ENCODE results near the gene DCLRE1B.

GRCh38 chr1:113922957-113923356 is 17.8 kb downstream of the DCLRE1B start:
- TF ChIP-seq CTCF (IDR thresholded peaks at IDR 0.05) = no peak
- TF ChIP-seq POLR2A (IDR thresholded peaks at IDR 0.05) = no peak
- no peak for TF ChIP-seq POLR2AphosphoS5 (IDR thresholded peaks at IDR 0.05)
- no peak for TF ChIP-seq EP300 (IDR thresholded peaks at IDR 0.05)

Data from gastroesophageal sphincter (tissue), 3 donors.